HepG2 (cell line): ENCODE results near the gene TMEM106B.

ENCODE experiments used
- EZH2 ChIP-seq: conservative IDR thresholded peaks from 2 replicates; pipeline ENCODE4 v1.6.1; 2012; ENCODE audit warnings: mild to moderate bottlenecking, low read depth, low read length, moderate library complexity
- MXI1 ChIP-seq: IDR thresholded peaks from 3 replicates; pipeline ENCODE4 v1.6.1; 2012; ENCODE audit warnings: low read depth, low read length, inconsistent platforms, borderline replicate concordance
- RFX5 ChIP-seq: IDR thresholded peaks from 2 replicates; pipeline ENCODE4 v1.6.1; 2011; ENCODE audit warnings: low read depth, low read length, improper control_type of control experiment
- TEAD3 ChIP-seq: optimal IDR thresholded peaks from 2 replicates; pipeline ENCODE3; 2016; ENCODE audit warnings: borderline replicate concordance
- ZNF678 ChIP-seq: sonication (generic); formaldehyde crosslinking; IDR thresholded peaks from 2 replicates; pipeline ENCODE4 v1.4.0; 2020; ENCODE audit warnings: mild to moderate bottlenecking, missing genetic modification reagents

DNA sequence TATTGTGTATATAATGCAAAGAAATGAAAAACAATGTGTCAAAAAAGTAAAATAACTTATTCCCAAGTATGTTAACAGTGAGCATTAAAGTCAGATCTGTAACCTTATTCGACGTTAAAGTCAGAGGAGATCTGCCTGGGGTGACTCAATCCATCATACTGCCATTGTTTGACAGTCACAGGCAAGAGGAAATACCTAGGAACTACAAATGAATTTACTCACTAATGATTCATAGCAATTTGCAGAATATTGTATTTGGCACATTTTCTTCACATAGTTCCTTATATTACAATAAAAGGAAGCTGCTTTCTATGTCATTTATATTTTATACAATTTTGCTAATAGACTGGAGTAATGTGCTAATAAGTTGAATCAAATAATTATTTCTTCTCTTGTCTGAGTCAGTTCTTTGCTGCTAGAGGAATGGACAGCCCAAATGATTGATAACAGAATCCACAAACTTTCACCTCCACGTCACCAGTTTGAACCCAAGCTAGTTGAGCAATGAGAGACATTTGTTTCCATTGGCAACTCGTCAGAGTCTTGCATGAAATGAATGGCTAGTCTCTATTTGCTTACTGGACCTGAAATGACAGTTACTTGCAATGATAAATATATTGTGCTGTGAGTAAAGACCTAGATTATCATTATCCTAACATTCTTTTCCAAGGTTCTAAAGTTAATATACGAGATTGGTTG, 48.5 kb upstream of the TMEM106B start:
- TF ChIP-seq TEAD3: no peak
- TF ChIP-seq MXI1: no peak
- no peak for TF ChIP-seq ZNF678 (CRISPR knock-in tag)
- no peak for TF ChIP-seq RFX5
- TF ChIP-seq EZH2: no peak
